Endothelial cell of umbilical vein (primary cell): Measurements from ENCODE around the gene EMC6. TPM values are rescaled to one million over a fixed set of nuclear protein-coding genes. Genes with fewer than 3 reads are reported as not detected.

Source experiments
- BruUV-seq: library from RNA; stranded (reverse); fragments of 400-500 nt; replicated peaks from 2 replicates; lab custom pipeline; 2021; lab: Mats Ljungman, UMichigan
- CTCF ChIA-PET: fragments of 300-600, 350-600 bp; sonication (Branson Sonifier 250); formaldehyde crosslinking; loops from one replicate; lab custom pipeline; 2021; ENCODE audit warnings: antibody characterized with exemption, inconsistent platforms; lab: Charles Lee
- POLR2A ChIA-PET: fragments of 300-600, 350-600 bp; sonication (Branson Sonifier 250); formaldehyde crosslinking; loops from one replicate; lab custom pipeline; 2021; ENCODE audit warnings: antibody characterized with exemption, inconsistent platforms; lab: Charles Lee
- DNase-seq: peaks from one replicate; pipeline ENCODE4 v3.0.0-alpha.2; 2011; ENCODE audit warnings: low read depth, low spot score
- FAIRE-seq: peaks from 2 replicates; lab custom pipeline; 2011; peaks lifted over from hg19 to GRCh38; lab: Jason Lieb, UNC
- H2AFZ ChIP-seq: 2 replicates; pipeline ENCODE4 v1.6.0; 2012; ENCODE audit warnings: low read depth, low read length, control low read depth, inconsistent platforms
- H3K27ac ChIP-seq: 2 replicates; pipeline ENCODE4 v1.5.1; 2011; ENCODE audit warnings: low read depth, mild to moderate bottlenecking, control low read depth, low read length, moderate library complexity; ENCODE audit not compliant: insufficient read depth
- H3K27me3 ChIP-seq, 2 experiments: 2 replicates each; pipeline versions ENCODE4 v1.6.0 to v1.6.1; 2011; ENCODE audit warnings: low read length in 2 of 2, mixed read lengths in 1 of 2; ENCODE audit not compliant: control insufficient read depth in 2 of 2, insufficient read depth in 2 of 2
- H3K36me3 ChIP-seq, 2 experiments: 2 replicates in 1 of 2; 3 replicates in 1 of 2; pipeline ENCODE4 v1.5.1; 2011; ENCODE audit warnings: low read length in 2 of 2, mild to moderate bottlenecking in 1 of 2, moderate library complexity in 1 of 2; ENCODE audit not compliant: control insufficient read depth in 2 of 2, insufficient read depth in 2 of 2; ENCODE audit errors: extremely low read depth in 1 of 2
- H3K4me1 ChIP-seq: 3 replicates; pipeline ENCODE4 v1.5.1; 2011; ENCODE audit warnings: mild to moderate bottlenecking, low read length; ENCODE audit not compliant: control insufficient read depth, insufficient read depth; ENCODE audit errors: extremely low read depth
- H3K4me2 ChIP-seq: 2 replicates; pipeline ENCODE4 v1.6.1; 2011; ENCODE audit warnings: low read length, control low read depth, mixed read lengths; ENCODE audit not compliant: insufficient read depth
- H3K4me3 ChIP-seq, 3 experiments: fragments of 200-600 bp in 1 of 3; sonication (generic), shearing (Covaris generic) in 1 of 3; replicated peaks in 1 of 3; 2 replicates each; pipeline ENCODE4 v1.5.1; 2011 to 2016; ENCODE audit warnings: control low read depth in 3 of 3, low read length in 3 of 3, mild to moderate bottlenecking in 2 of 3, inconsistent platforms in 1 of 3, low read depth in 1 of 3, moderate library complexity in 1 of 3; ENCODE audit not compliant: insufficient read depth in 1 of 3
- H3K79me2 ChIP-seq: 2 replicates; pipeline ENCODE4 v1.6.0; 2012; ENCODE audit warnings: low read length, inconsistent platforms; ENCODE audit not compliant: control insufficient read depth, insufficient read depth
- H3K9ac ChIP-seq: replicated peaks from 2 replicates; pipeline ENCODE3; 2011; ENCODE audit warnings: low read length, control low read depth; ENCODE audit not compliant: insufficient read depth; ENCODE audit errors: extremely low read depth
- H3K9me1 ChIP-seq: replicated peaks from 3 replicates; pipeline ENCODE4 v1.6.0; 2011; ENCODE audit warnings: mild to moderate bottlenecking, low read length; ENCODE audit not compliant: control insufficient read depth, insufficient read depth; ENCODE audit errors: extremely low read depth
- H3K9me3 ChIP-seq: replicated peaks from 2 replicates; pipeline ENCODE4 v1.5.1; 2012; ENCODE audit warnings: low read length, inconsistent platforms; ENCODE audit not compliant: control insufficient read depth, insufficient read depth
- H4K20me1 ChIP-seq: replicated peaks from 2 replicates; pipeline ENCODE3; 2011; ENCODE audit warnings: mild to moderate bottlenecking, low read length; ENCODE audit not compliant: control insufficient read depth, insufficient read depth; ENCODE audit errors: extremely low read depth
- EZH2 ChIP-seq: IDR thresholded peaks from 2 replicates; pipeline ENCODE4 v1.6.1; 2012; ENCODE audit warnings: borderline replicate concordance, low read depth, mild to moderate bottlenecking, moderate library complexity, low read length, inconsistent platforms; ENCODE audit not compliant: severe bottlenecking
- FOS ChIP-seq: IDR thresholded peaks from 2 replicates; pipeline ENCODE4 v1.6.1; 2011; ENCODE audit warnings: mild to moderate bottlenecking, low read length, moderate library complexity, borderline replicate concordance; ENCODE audit not compliant: insufficient read depth
- JUN ChIP-seq: IDR thresholded peaks from 2 replicates; pipeline ENCODE4 v1.6.1; 2011; ENCODE audit warnings: borderline replicate concordance, low read depth; ENCODE audit not compliant: insufficient read length, insufficient read depth
- MYC ChIP-seq: IDR thresholded peaks from one replicate; pipeline ENCODE4 v1.6.1; 2011; ENCODE audit warnings: mild to moderate bottlenecking, low read depth, low read length
- POLR2A ChIP-seq: IDR thresholded peaks from 2 replicates; pipeline ENCODE4 v1.6.1; 2012; ENCODE audit warnings: low read depth, mild to moderate bottlenecking, control low read depth, low read length
- dilution Hi-C: fragments of 300-500 bp; cut with MboI; formaldehyde crosslinking; loops from one replicate; pipeline ENCODE4 v1.15.0; 2019; ENCODE audit warnings: low sequenced_read_pairs; ENCODE audit not compliant: extremely low pct_ligation_motif_present
- intact Hi-C: fragments of 100-400 bp; cut with micrococcal nuclease; formaldehyde crosslinking; loops from one replicate; pipeline ENCODE4 v1.10.0; 2022
- polyA plus RNA-seq, 4 experiments: library from polyadenylated mRNA; depleted of rRNA in 3 of 4; stranded (reverse) in 3 of 4; unstranded in 1 of 4; fragments of >200 nt; gene quantifications; 2 replicates each; pipeline versions ENCODE4 v1.2.1 to v1.2.3, GENCODE V29; 2011 to 2012; ENCODE audit warnings: missing spikeins in 1 of 4
- total RNA-seq: library from RNA; stranded (reverse); gene quantifications from 2 replicates; pipeline ENCODE4 v1.2.3, GENCODE V29; 2021
- TF ChIP-seq, protein P1 (sequence below): IDR thresholded peaks from 2 replicates; pipeline ENCODE4 v1.6.1; 2011; ENCODE audit not compliant: insufficient read depth, insufficient read length
- TF ChIP-seq, protein P2 (sequence below), 2 donors: IDR thresholded peaks; 1 replicate in 1 of 2; 2 replicates in 1 of 2; pipeline ENCODE4 v1.5.1; 2011; ENCODE audit warnings: low read length in 2 of 2, mild to moderate bottlenecking in 2 of 2, moderate library complexity in 2 of 2, control low read depth in 1 of 2, inconsistent platforms in 1 of 2, low read depth in 1 of 2; ENCODE audit not compliant: insufficient read depth in 1 of 2; ENCODE audit errors: extremely low read depth in 1 of 2

EMC6 gene
- total and polyA plus RNA-seq, 2 donors (not counting 3 experiments of a cell fraction or from before 2014, with no cell fraction given), result 54.0 to 105 TPM

DNA sequence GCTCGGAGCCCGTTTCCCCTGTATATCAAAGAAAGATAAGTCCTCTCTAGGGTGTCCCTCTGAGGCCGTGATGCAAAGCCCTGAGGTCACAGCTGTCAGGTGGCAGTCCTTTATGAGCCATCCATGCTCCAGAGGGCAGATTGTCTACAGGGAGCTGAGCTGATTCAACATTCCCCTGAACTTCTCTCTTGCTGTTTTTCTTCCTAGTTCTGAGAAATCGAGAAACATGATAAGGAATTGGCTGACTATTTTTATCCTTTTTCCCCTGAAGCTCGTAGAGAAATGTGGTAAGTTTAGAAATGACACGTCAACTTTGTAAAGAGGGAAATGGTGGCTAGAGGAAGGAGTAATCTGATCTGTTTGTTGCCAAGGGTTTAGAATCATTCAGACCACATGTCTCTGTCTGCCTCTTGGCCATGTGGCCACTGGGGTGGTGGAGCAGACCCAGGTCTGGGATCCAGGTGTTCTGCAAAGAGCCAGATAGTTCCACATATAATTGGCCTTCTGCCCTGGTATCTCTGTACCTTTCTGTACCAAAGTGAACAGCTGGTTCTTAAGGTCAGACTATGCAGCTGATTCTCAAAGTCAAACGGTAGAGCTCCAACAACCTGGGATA, 28.5 kb upstream of the EMC6 start:
- BruUV-seq, result no TSS peak

More for the DNA sequence above, 28.5 kb upstream of the EMC6 start:
- TF ChIP-seq, protein P1, sequence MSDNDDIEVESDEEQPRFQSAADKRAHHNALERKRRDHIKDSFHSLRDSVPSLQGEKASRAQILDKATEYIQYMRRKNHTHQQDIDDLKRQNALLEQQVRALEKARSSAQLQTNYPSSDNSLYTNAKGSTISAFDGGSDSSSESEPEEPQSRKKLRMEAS, result peak; percentile 7
- TF ChIP-seq EZH2, result no peak
- no peak for TF ChIP-seq POLR2A
- TF ChIP-seq JUN, result no peak
- TF ChIP-seq MYC, result no peak
- TF ChIP-seq, protein P2, sequence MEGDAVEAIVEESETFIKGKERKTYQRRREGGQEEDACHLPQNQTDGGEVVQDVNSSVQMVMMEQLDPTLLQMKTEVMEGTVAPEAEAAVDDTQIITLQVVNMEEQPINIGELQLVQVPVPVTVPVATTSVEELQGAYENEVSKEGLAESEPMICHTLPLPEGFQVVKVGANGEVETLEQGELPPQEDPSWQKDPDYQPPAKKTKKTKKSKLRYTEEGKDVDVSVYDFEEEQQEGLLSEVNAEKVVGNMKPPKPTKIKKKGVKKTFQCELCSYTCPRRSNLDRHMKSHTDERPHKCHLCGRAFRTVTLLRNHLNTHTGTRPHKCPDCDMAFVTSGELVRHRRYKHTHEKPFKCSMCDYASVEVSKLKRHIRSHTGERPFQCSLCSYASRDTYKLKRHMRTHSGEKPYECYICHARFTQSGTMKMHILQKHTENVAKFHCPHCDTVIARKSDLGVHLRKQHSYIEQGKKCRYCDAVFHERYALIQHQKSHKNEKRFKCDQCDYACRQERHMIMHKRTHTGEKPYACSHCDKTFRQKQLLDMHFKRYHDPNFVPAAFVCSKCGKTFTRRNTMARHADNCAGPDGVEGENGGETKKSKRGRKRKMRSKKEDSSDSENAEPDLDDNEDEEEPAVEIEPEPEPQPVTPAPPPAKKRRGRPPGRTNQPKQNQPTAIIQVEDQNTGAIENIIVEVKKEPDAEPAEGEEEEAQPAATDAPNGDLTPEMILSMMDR (IDR thresholded peaks at IDR 0.05; ENCODE audit: extremely low read depth in 1 of 2, insufficient read depth in 1 of 2, low read depth in 1 of 2, low read length in 2 of 2), result no peak
- TF ChIP-seq FOS, result no peak
- ChIA-PET CTCF (interaction anchor here (1.2 kb wide), 1 partner anchor 591 kb away, joined by 5 read pairs; no protein-coding TSS in a partner anchor), POLR2A (no interaction called here)
- Histone ChIP-seq H3K9me3 (no peaks in the 10 kb centered on the region), H3K27me3 (no peaks in the 10 kb centered on the region), H3K4me2 (peak overlapping the region; percentile 8), H3K27ac (peak overlapping the region; percentile 25), H4K20me1 (no peaks in the 10 kb centered on the region), H3K9ac (peak overlapping the region; percentile 28), H3K4me1 (peaks cover 12% of the 10 kb centered on the region), H3K4me3 (no peak overlapping the region), H3K36me3 (peaks cover 0 to 5% of the 10 kb centered on the region in 2 experiments), H2AFZ (no peak overlapping the region), H3K79me2 (peaks cover 11% of the 10 kb centered on the region), H3K9me1 (no peaks in the 10 kb centered on the region)
- FAIRE-seq (peak; percentile 63), DNase-seq (peak; percentile 64)
- intact Hi-C loops, result no loop called here
- dilution Hi-C loops, result no loop called here
